K562 (cell line): Measurements from ENCODE around the gene ANKRD11. TPM values are rescaled to one million over a fixed set of nuclear protein-coding genes. Genes with fewer than 3 reads are reported as not detected.
A peak's percentile ranks its signal among the peaks of the same experiment; 100 is the strongest.

Source experiments
- LCOR ChIP-seq: sonication (generic); formaldehyde crosslinking; IDR thresholded peaks from 2 replicates; pipeline ENCODE4 v1.8.0; 2022; ENCODE audit warnings: mild to moderate bottlenecking, missing genetic modification reagents
- RBM22 ChIP-seq: fragments of 200-400 bp; formaldehyde crosslinking; IDR thresholded peaks from 2 replicates; pipeline ENCODE4 v1.6.1; 2018; ENCODE audit warnings: low read length, low read depth; ENCODE audit not compliant: poor library complexity, severe bottlenecking
- TARDBP ChIP-seq: fragments of 450-650 bp; IDR thresholded peaks from 2 replicates; pipeline ENCODE4 v1.6.1; 2016
- polyA plus RNA-seq, 8 experiments: library from polyadenylated mRNA; depleted of rRNA in 4 of 8; stranded (reverse) in 5 of 8; unstranded in 3 of 8; fragments of >200 nt; fragmentation: Nextera tagmentation in 2 of 8; fragmentation: Illumina TruSeq in 1 of 8; extraction: Ambion mirVana in 2 of 8; extraction: Trizol in 1 of 8; gene quantifications; 2 replicates each; pipeline versions ENCODE4 v1.2.1 to v1.2.3, GENCODE V29; 2011 to 2014; ENCODE audit warnings: inconsistent platforms in 1 of 8, missing spikeins in 1 of 8
- total RNA-seq, 7 experiments: library from RNA; depleted of rRNA in 6 of 7; stranded (reverse); fragments of >200 nt in 6 of 7; fragmentation: Illumina TruSeq in 2 of 7; extraction: Trizol in 2 of 7; gene quantifications; 2 replicates each; pipeline versions ENCODE4 v1.2.1 to v1.2.3, GENCODE V29; 2011 to 2021; ENCODE audit warnings: low replicate concordance in 1 of 7
- TF ChIP-seq, protein P1 (sequence below): fragments of 200-800 bp; sonication (Bioruptor generic); IDR thresholded peaks from 2 replicates; pipeline ENCODE4 v1.6.1; 2017; ENCODE audit warnings: missing genetic modification characterization, missing compliant biosample characterization
- TF ChIP-seq, protein P2 (sequence below): fragments of 250-450 bp; sonication (Bioruptor Pico); IDR thresholded peaks from 2 replicates; pipeline ENCODE4 v1.5.0; 2021; ENCODE audit warnings: mild to moderate bottlenecking, moderate library complexity

Gene ANKRD11
- total and polyA plus RNA-seq, 9 of the 15 experiments (the other 6 are each of a cell fraction or from before 2014, with no cell fraction given): 4.7 to 126 (median 31.7) TPM

DNA sequence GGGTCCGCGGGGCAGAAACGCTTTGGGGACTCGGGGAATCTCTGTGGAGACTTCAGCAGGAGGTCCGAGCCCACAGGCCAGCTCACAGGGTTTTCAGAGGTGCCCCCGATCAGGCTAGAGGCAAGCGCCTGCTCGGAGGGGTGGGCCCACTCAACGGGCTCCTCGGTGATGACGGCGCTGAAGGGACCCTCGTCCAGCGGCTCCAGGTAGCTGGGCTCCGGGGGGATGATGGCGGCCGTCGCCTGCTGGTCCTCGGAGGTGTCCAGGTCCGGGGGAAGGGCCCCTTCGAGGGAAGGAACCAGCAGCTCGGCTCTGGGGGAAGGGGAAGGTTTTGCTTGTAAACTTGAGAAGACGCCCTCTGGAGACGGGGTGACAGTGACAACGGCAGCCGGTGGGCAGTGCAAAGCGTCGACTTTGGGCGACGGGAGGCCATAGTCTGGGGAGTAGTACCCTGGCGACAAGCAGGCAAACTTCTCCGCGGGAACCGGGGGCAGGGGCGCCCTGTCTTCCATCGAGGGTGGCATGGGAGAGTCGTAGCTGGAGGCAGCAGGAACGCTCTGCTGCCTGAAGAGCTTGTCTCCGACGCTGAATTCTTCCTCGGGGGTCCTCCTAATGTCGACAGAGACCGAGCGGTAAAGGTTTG, 209.7 kb downstream of the ANKRD11 start (continued):
- TF ChIP-seq, protein P1, sequence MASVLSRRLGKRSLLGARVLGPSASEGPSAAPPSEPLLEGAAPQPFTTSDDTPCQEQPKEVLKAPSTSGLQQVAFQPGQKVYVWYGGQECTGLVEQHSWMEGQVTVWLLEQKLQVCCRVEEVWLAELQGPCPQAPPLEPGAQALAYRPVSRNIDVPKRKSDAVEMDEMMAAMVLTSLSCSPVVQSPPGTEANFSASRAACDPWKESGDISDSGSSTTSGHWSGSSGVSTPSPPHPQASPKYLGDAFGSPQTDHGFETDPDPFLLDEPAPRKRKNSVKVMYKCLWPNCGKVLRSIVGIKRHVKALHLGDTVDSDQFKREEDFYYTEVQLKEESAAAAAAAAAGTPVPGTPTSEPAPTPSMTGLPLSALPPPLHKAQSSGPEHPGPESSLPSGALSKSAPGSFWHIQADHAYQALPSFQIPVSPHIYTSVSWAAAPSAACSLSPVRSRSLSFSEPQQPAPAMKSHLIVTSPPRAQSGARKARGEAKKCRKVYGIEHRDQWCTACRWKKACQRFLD (CRISPR knock-in tag): no peak
- TF ChIP-seq, protein P2, sequence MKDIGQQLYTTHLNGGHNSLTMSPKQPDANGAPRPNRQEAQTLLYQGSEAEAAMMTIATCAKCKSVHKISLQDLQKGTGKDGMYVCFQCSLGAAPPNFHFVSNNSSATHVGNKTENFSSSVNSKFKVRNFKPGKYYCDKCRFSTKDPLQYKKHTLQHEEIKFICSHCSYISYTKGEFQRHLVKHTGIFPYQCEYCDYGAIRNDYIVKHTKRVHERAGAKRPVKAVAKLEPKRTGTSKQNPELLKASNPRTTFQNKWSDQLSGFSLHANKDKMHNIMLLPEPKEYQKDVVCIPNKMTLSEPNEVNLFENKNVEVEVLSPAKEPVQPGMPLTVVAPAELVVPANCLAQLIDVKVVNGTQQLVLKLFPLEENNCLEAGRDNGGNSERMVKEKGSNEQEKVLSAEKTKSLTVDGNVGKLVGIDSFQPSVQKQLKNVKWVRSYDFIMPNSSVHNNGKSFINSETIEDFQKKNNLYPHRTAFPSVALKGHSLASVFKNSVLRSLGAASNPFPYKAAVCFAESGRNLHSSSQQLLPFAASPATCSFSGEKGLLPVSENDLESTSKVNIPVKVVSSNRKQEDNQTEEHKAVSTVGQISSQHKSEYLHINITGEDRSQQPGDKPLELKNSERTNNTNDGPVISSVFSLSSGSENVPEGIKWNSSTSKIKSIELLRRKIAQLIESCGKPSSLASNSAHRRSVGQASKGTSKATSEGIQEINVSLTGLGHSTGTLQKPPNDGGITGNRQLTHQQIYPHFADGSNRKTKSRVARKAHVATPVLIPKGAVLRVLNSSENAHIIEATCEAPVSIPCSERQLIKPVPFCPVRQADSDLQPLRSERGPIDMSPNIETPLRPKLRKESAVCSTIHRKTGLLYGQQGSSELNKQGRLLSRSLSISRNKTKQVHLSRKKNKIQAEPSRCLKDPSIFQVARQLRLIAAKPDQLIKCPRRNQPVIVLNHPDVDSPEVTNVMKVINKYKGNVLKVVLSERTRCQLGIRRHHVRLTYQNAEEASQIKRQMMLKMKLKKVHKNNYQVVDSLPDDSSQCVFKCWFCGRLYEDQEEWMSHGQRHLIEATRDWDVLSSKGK: no peak
- TF ChIP-seq TARDBP (no peak), RBM22 (peak; percentile 23), LCOR (no peak)
